Muscle of leg (tissue), 11 donors: Measurements from ENCODE around the gene BTG1. TPM values are rescaled to one million over a fixed set of nuclear protein-coding genes. Genes with fewer than 3 reads are reported as not detected.
"Not testable (repeated sequence)": the region's sequence is repeated elsewhere in the genome, so short reads cannot be mapped to it uniquely, and the experiment has no call there.

Source experiments
- DNase-seq: peaks from one replicate; pipeline ENCODE4 v3.0.0; 2013
- H3K27ac ChIP-seq: one replicate; pipeline ENCODE4 v1.5.1; 2013; ENCODE audit warnings: mild to moderate bottlenecking, low read length, control low read depth
- H3K27me3 ChIP-seq: one replicate; pipeline ENCODE4 v1.6.1; 2013; ENCODE audit warnings: low read length; ENCODE audit not compliant: control insufficient read depth, insufficient read depth
- H3K36me3 ChIP-seq: one replicate; pipeline ENCODE4 v1.6.1; 2013; ENCODE audit warnings: low read length; ENCODE audit not compliant: control insufficient read depth, insufficient read depth
- H3K4me1 ChIP-seq: one replicate; pipeline ENCODE4 v1.6.1; 2013; ENCODE audit warnings: low read length; ENCODE audit not compliant: control insufficient read depth, insufficient read depth
- H3K4me3 ChIP-seq: one replicate; pipeline ENCODE4 v1.5.1; 2013; ENCODE audit warnings: low read length, control low read depth
- H3K9me3 ChIP-seq: replicated peaks from 2 replicates; pipeline ENCODE4 v1.6.1; 2013; ENCODE audit warnings: low read depth, low read length; ENCODE audit not compliant: control insufficient read depth
- WGBS: methylation state at CpG from one replicate; pipeline ENCODE4 v1.1.5; 2013; ENCODE audit warnings: missing lambda C conversion rate; ENCODE audit not compliant: insufficient coverage; 5-methylcytosine and 5-hydroxymethylcytosine counted together
- polyA plus RNA-seq, 8 donors: library from polyadenylated mRNA; unstranded; fragments of 120-200 nt; gene quantifications; one replicate each; pipeline versions ENCODE4 v1.2.1 to v1.2.3, GENCODE V29; 2013; ENCODE audit warnings: inconsistent platforms in 1 of 8, low replicate concordance in 1 of 8; ENCODE audit not compliant: insufficient read length in 8 of 8, insufficient read depth in 1 of 8
- total RNA-seq: library from RNA; stranded (reverse); fragments of 120-200 nt; gene quantifications from one replicate; pipeline ENCODE4 v1.2.4, GENCODE V29; 2013

Gene BTG1
- total and polyA plus RNA-seq, 9 donors, result 19.5 to 70.6 (median 60.8) TPM

GRCh38 chr12:92135541-92135940, 10.1 kb downstream of the BTG1 start:
- not testable (repeated sequence) for H3K27me3 ChIP-seq, H3K27ac ChIP-seq, DNase-seq, H3K9me3 ChIP-seq, H3K4me3 ChIP-seq, H3K36me3 ChIP-seq
- H3K4me1 ChIP-seq, result peaks cover 11% of the 10 kb centered on the region
- WGBS, result 60% methylated on average over 1 of the region's 8 CpGs

GRCh38 chr12:92134638-92135274, 10.9 kb downstream of the BTG1 start:
- no CpG with 5 or more reads among the region's 5 CpGs for WGBS
- Histone ChIP-seq H3K27ac (peak overlapping the region; percentile 36), H3K4me1 (peaks cover 10% of the 10 kb centered on the region), H3K27me3 (no peaks in the 10 kb centered on the region), H3K36me3 (no peaks in the 10 kb centered on the region), H3K9me3 (no peaks in the 10 kb centered on the region), H3K4me3 (no peak overlapping the region)
- no peak for DNase-seq

- peaks cover 4% of the 10 kb centered on the region for H3K36me3 ChIP-seq
- H3K27me3 ChIP-seq, result no peaks in the 10 kb centered on the region
- H3K9me3 ChIP-seq, result no peaks in the 10 kb centered on the region
- no CpG with 5 or more reads among the region's 3 CpGs for WGBS
- H3K27ac ChIP-seq, result peak overlapping the region; percentile 36
- DNase-seq, result no peak
- H3K4me3 ChIP-seq, result no peak overlapping the region
- peaks cover 9% of the 10 kb centered on the region for H3K4me1 ChIP-seq
Observed at GRCh38 chr12:92133795-92134637, 11.6 kb downstream of the BTG1 start.

- no peak overlapping the region for H3K27ac ChIP-seq
Observed at GRCh38 chr12:92133171-92133570, 12.5 kb downstream of the BTG1 start.

GRCh38 chr12:92132288-92132687, 13.4 kb downstream of the BTG1 start:
- Histone ChIP-seq H3K4me3 (no peak overlapping the region), H3K36me3 (peaks cover 4% of the 10 kb centered on the region), H3K9me3 (no peaks in the 10 kb centered on the region), H3K4me1 (peaks cover 9% of the 10 kb centered on the region), H3K27ac (no peak overlapping the region), H3K27me3 (no peaks in the 10 kb centered on the region)
- no CpG with 5 or more reads among the region's 1 CpG for WGBS
- no peak for DNase-seq

More at GRCh38 chr12:92133171-92133570, 12.5 kb downstream of the BTG1 start:
- Histone ChIP-seq H3K36me3 (peaks cover 4% of the 10 kb centered on the region), H3K4me3 (no peak overlapping the region), H3K27me3 (no peaks in the 10 kb centered on the region), H3K4me1 (peaks cover 9% of the 10 kb centered on the region), H3K9me3 (no peaks in the 10 kb centered on the region)
- no peak for DNase-seq
- no CpG with 5 or more reads among the region's 1 CpG for WGBS

GRCh38 chr12:92130999-92131398, 14.6 kb downstream of the BTG1 start:
- no peaks in the 10 kb centered on the region for H3K9me3 ChIP-seq
- H3K4me1 ChIP-seq, result peaks cover 5% of the 10 kb centered on the region
- H3K4me3 ChIP-seq, result no peak overlapping the region
- H3K27me3 ChIP-seq, result no peaks in the 10 kb centered on the region
- no peak overlapping the region for H3K27ac ChIP-seq
- H3K36me3 ChIP-seq, result peaks cover 4% of the 10 kb centered on the region
- no peak for DNase-seq
- 60% methylated on average over 1 of the region's 4 CpGs for whole genome bisulfite sequencing

GRCh38 chr12:92129609-92130008, 16.0 kb downstream of the BTG1 start:
- no peaks in the 10 kb centered on the region for H3K27me3 ChIP-seq
- H3K4me1 ChIP-seq, result peaks cover 5% of the 10 kb centered on the region
- H3K27ac ChIP-seq, result no peak overlapping the region
- H3K4me3 ChIP-seq, result no peak overlapping the region
- no peaks in the 10 kb centered on the region for H3K9me3 ChIP-seq
- no CpG with 5 or more reads among the region's 2 CpGs for WGBS
- no peak for DNase-seq
- H3K36me3 ChIP-seq, result peaks cover 4% of the 10 kb centered on the region

GRCh38 chr12:92128612-92129011, 17.0 kb downstream of the BTG1 start:
- Histone ChIP-seq H3K27ac (no peak overlapping the region), H3K9me3 (no peaks in the 10 kb centered on the region), H3K36me3 (peaks cover 4% of the 10 kb centered on the region), H3K4me1 (peaks cover 2% of the 10 kb centered on the region), H3K4me3 (no peak overlapping the region), H3K27me3 (no peaks in the 10 kb centered on the region)
- no peak for DNase-seq
- WGBS, result 90% methylated on average over 1 of the region's 1 CpG

GRCh38 chr12:92124689-92125029, 21.0 kb downstream of the BTG1 start:
- no peak for DNase-seq
- H3K27ac ChIP-seq, result no peak overlapping the region
- peaks cover 6% of the 10 kb centered on the region for H3K36me3 ChIP-seq
- 80% methylated on average over 4 of the region's 6 CpGs for WGBS
- no peak overlapping the region for H3K4me3 ChIP-seq
- no peaks in the 10 kb centered on the region for H3K27me3 ChIP-seq
- H3K9me3 ChIP-seq, result peaks cover 15% of the 10 kb centered on the region
- no peaks in the 10 kb centered on the region for H3K4me1 ChIP-seq

- DNase-seq, result no peak
- H3K4me3 ChIP-seq, result no peak overlapping the region
- H3K27ac ChIP-seq, result no peak overlapping the region
- H3K36me3 ChIP-seq, result peaks cover 2% of the 10 kb centered on the region
- peaks cover 19% of the 10 kb centered on the region for H3K9me3 ChIP-seq
- no peaks in the 10 kb centered on the region for H3K27me3 ChIP-seq
- H3K4me1 ChIP-seq, result no peaks in the 10 kb centered on the region
- WGBS, result no CpG with 5 or more reads among the region's 2 CpGs
Observed at GRCh38 chr12:92123780-92124688, 21.6 kb downstream of the BTG1 start.
